ENCODE data around the gene TMEM190. TPM values are rescaled to one million over a fixed set of nuclear protein-coding genes. Genes with fewer than 3 reads are reported as not detected.
A peak's percentile ranks its signal among the peaks of the same experiment; 100 is the strongest.

TMEM190 gene
- total and polyA plus RNA-seq, 10 donors, result 0.20 TPM; not detected in 9

- no peak overlapping the region for H3K4me3 ChIP-seq
- no peaks in the 10 kb centered on the region for H3K27me3 ChIP-seq (replicated peaks in 1 of 7)
- H3K4me1 ChIP-seq, result peaks cover 28 to 56% (median 42%) of the 10 kb centered on the region in 6 donors
- peak overlapping the region in 1 of 8 donors; percentile 8 for H3K27ac ChIP-seq
- peaks cover 4 to 64% (median 48%) of the 10 kb centered on the region in 6 donors for H3K36me3 ChIP-seq
- TF ChIP-seq POLR2A (IDR thresholded peaks at IDR 0.05) (no peak), POLR2AphosphoS5 (IDR thresholded peaks at IDR 0.05) (peak; percentile 32 to 54 (median 52))
- TF ChIP-seq, protein P1, sequence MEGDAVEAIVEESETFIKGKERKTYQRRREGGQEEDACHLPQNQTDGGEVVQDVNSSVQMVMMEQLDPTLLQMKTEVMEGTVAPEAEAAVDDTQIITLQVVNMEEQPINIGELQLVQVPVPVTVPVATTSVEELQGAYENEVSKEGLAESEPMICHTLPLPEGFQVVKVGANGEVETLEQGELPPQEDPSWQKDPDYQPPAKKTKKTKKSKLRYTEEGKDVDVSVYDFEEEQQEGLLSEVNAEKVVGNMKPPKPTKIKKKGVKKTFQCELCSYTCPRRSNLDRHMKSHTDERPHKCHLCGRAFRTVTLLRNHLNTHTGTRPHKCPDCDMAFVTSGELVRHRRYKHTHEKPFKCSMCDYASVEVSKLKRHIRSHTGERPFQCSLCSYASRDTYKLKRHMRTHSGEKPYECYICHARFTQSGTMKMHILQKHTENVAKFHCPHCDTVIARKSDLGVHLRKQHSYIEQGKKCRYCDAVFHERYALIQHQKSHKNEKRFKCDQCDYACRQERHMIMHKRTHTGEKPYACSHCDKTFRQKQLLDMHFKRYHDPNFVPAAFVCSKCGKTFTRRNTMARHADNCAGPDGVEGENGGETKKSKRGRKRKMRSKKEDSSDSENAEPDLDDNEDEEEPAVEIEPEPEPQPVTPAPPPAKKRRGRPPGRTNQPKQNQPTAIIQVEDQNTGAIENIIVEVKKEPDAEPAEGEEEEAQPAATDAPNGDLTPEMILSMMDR (IDR thresholded peaks at IDR 0.05 in 8 of 11, conservative IDR thresholded peaks at IDR 0.05 in 3 of 11), result no peak
- DNase-seq, result no peak
- intact Hi-C loops (cut with DNase I; ENCODE audit: low total_unique reads), result no loop called here
- WGBS, 5 donors, result 78 to 92% (median 82%) methylated on average over 10 to 12 of the region's 12 CpGs
- H3K9me3 ChIP-seq, result no peaks in the 10 kb centered on the region
These were observed 14.6 kb downstream of the TMEM190 start for GRCh38 chr19:55391191-55391670.

- H3K9me3 ChIP-seq, result no peaks in the 10 kb centered on the region
- H3K27me3 ChIP-seq (replicated peaks in 1 of 7), result no peaks in the 10 kb centered on the region
- intact Hi-C loops (cut with DNase I; ENCODE audit: low total_unique reads), result no loop called here
- H3K27ac ChIP-seq, result no peak overlapping the region
- H3K4me3 ChIP-seq, result no peak overlapping the region
- peaks cover 25 to 49% (median 36%) of the 10 kb centered on the region in 6 donors for H3K4me1 ChIP-seq
- DNase-seq, result no peak
- WGBS, 5 donors, result 75 to 92% (median 87%) methylated on average over 18 of the region's 18 CpGs
- TF ChIP-seq, protein P1 (IDR thresholded peaks at IDR 0.05 in 8 of 11, conservative IDR thresholded peaks at IDR 0.05 in 3 of 11), result no peak
- no peak for TF ChIP-seq POLR2AphosphoS5 (IDR thresholded peaks at IDR 0.05)
- peaks cover 4 to 60% (median 46%) of the 10 kb centered on the region in 6 donors for H3K36me3 ChIP-seq
These were observed 15.3 kb downstream of the TMEM190 start for GRCh38 chr19:55391702-55392615.

GRCh38 chr19:55392820-55393761, 16.5 kb downstream of the TMEM190 start:
- no peaks in the 10 kb centered on the region for H3K9me3 ChIP-seq
- H3K4me3 ChIP-seq, result no peak overlapping the region
- H3K27me3 ChIP-seq (replicated peaks in 1 of 7), result no peaks in the 10 kb centered on the region
- no peak overlapping the region for H3K27ac ChIP-seq
- peaks cover 4 to 48% (median 34%) of the 10 kb centered on the region in 6 donors for H3K36me3 ChIP-seq
- TF ChIP-seq, protein P1 (IDR thresholded peaks at IDR 0.05 in 8 of 11, conservative IDR thresholded peaks at IDR 0.05 in 3 of 11), result no peak
- no peak for TF ChIP-seq POLR2A (IDR thresholded peaks at IDR 0.05)
- peak in 1 of 3 donors; percentile 1 for TF ChIP-seq POLR2AphosphoS5 (IDR thresholded peaks at IDR 0.05)
- H3K4me1 ChIP-seq, result peaks cover 14 to 38% (median 26%) of the 10 kb centered on the region in 6 donors
- intact Hi-C loops (cut with DNase I; ENCODE audit: low total_unique reads), result no loop called here
- DNase-seq, result no peak
- WGBS, 5 donors, result 81 to 88% (median 85%) methylated on average over 18 of the region's 18 CpGs
